Measurements from ENCODE around the gene ITGA2B. TPM values are rescaled to one million over a fixed set of nuclear protein-coding genes. Genes with fewer than 3 reads are reported as not detected.

Gene ITGA2B
- total and polyA plus RNA-seq, 4 donors, result 0.22 to 23.8 (median 0.31) TPM

DNA sequence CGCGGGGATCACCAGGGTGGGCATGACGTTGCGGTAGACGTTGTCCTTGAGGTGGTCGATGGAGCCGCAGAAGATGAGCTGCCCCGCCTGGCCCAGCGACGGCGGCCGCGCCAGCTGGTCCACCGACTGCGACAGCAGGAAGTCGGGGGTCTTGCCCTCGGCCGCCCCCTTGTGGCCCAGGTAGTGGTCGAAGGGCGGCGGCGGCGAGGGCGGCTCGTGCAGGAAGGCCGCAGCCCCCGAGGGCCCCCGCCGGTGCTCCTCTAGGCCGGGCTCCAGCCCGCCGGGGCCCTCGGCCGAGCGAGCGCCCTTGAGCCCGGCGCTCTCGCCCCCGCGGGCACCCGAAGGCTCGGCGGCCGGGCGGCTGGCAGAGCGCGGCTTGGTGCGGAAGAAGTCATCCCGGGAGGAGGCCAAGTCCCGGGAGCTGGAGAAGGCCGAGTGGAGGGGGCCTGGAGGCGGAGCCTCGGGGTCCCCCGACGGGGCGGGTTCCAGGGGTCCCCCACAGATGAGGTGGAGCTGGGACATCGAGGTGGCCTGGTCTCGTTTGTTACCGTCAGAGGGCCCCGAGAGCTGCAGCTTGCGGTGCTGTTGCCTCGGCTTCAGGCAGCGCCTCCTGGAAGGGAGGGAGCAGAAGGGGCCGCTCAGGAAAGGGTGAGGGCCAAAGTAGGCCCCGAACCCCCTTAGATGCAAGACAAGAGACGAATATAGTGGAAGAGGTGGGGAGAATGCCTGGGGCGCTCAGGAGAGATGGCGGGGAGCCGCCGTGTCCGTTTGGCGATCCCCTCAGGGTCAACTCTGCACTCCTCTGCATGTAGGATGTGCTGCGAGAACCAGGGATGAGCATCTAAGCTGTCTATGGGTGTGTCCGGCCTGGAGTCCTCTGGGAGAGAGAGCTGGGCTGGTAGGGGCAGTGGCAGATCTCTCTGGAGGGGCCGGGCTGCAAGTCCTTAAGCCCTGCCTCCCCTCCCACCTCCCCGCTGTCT, 34.6 kb downstream of the ITGA2B start:
- Histone ChIP-seq H3K27me3 (ENCODE audit: control insufficient read depth in 4 of 4, insufficient read depth in 4 of 4, low read length in 3 of 4) (no peaks in the 10 kb centered on the region), H3K27ac (ENCODE audit: low read depth in 1 of 2, low read length in 2 of 2) (no peak overlapping the region), H3K9ac (ENCODE audit: low read depth in 1 of 2, low read length in 2 of 2) (no peak overlapping the region), H3K9me3 (ENCODE audit: control insufficient read depth in 4 of 4, low read length in 3 of 4) (no peaks in the 10 kb centered on the region), H3K4me1 (ENCODE audit: control insufficient read depth in 4 of 4, insufficient read depth in 4 of 4, low read length in 3 of 4) (peaks cover 0 to 5% (median 0%) of the 10 kb centered on the region in 4 donors), H3K4me3 (ENCODE audit: low read depth in 1 of 3, low read length in 3 of 3) (no peak overlapping the region), H3K36me3 (ENCODE audit: control insufficient read depth in 4 of 4, insufficient read depth in 3 of 4, low read depth in 1 of 4, low read length in 3 of 4) (peaks cover 4 to 26% (median 13%) of the 10 kb centered on the region in 4 donors)
- no peak for TF ChIP-seq RXRA (IDR thresholded peaks at IDR 0.05)
- peak in 1 of 2 donors; percentile 23 for TF ChIP-seq RAD21 (IDR thresholded peaks at IDR 0.05)
- WGBS, result 50% methylated on average over 77 of the region's 77 CpGs
- peak; percentile 62 for DNase-seq (ENCODE audit: low spot score)

DNA sequence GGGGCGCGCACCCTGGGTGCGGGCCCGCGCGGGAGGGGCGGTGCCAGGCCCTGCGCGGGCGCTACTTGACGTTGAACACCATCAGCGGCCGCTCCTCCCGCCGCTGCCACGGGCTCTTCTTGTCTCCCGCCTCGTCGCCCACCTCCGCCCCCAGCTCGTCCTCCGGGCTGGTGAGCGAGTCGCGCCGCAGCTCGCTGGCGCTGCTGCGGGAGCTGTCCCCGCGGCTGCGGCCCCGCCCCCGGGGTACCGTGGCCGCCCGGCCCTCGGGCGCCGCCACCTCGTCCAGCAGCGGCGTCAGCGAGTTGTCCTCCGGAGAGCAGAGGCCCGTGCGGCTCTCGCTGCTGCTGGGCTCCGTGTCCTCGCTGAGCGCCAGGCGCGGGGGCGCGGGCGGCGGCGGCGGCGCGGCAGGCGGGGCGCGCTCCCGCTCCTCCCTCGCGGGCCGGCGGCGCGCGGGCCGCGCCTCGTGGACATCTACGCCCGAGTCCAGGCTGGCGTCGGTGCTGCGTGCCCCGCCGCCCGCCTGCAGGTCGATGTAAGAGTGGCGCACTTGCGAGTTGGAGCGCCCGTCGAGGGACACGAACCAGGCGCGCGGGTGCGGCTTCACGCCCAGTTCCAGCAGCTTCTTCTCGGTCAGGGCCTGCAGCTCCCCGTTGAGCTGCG, 35.6 kb downstream of the ITGA2B start:
- H3K9me3 ChIP-seq (ENCODE audit: control insufficient read depth in 4 of 4, low read length in 3 of 4), result no peaks in the 10 kb centered on the region
- 36% methylated on average over 98 of the region's 98 CpGs for WGBS
- H3K9ac ChIP-seq (ENCODE audit: low read depth in 1 of 2, low read length in 2 of 2), result no peak overlapping the region
- H3K27ac ChIP-seq (ENCODE audit: low read depth in 1 of 2, low read length in 2 of 2), result no peak overlapping the region
- H3K4me1 ChIP-seq (ENCODE audit: control insufficient read depth in 4 of 4, insufficient read depth in 4 of 4, low read length in 3 of 4), result peaks cover 0 to 5% (median 0%) of the 10 kb centered on the region in 4 donors
- peak overlapping the region in 1 of 3 donors; percentile 42 for H3K4me3 ChIP-seq (ENCODE audit: low read depth in 1 of 3, low read length in 3 of 3)
- DNase-seq (ENCODE audit: low spot score), result no peak
- TF ChIP-seq FOXA2 (IDR thresholded peaks at IDR 0.05), result no peak
- TF ChIP-seq HNF4A (conservative IDR thresholded peaks at IDR 0.05), result no peak
- TF ChIP-seq HNF4G (IDR thresholded peaks at IDR 0.05), result no peak
- TF ChIP-seq TAF1 (conservative IDR thresholded peaks at IDR 0.05), result no peak
- no peak for TF ChIP-seq ATF3 (IDR thresholded peaks at IDR 0.05)
- no peak for TF ChIP-seq JUND (IDR thresholded peaks at IDR 0.05)
- TF ChIP-seq, protein P1, sequence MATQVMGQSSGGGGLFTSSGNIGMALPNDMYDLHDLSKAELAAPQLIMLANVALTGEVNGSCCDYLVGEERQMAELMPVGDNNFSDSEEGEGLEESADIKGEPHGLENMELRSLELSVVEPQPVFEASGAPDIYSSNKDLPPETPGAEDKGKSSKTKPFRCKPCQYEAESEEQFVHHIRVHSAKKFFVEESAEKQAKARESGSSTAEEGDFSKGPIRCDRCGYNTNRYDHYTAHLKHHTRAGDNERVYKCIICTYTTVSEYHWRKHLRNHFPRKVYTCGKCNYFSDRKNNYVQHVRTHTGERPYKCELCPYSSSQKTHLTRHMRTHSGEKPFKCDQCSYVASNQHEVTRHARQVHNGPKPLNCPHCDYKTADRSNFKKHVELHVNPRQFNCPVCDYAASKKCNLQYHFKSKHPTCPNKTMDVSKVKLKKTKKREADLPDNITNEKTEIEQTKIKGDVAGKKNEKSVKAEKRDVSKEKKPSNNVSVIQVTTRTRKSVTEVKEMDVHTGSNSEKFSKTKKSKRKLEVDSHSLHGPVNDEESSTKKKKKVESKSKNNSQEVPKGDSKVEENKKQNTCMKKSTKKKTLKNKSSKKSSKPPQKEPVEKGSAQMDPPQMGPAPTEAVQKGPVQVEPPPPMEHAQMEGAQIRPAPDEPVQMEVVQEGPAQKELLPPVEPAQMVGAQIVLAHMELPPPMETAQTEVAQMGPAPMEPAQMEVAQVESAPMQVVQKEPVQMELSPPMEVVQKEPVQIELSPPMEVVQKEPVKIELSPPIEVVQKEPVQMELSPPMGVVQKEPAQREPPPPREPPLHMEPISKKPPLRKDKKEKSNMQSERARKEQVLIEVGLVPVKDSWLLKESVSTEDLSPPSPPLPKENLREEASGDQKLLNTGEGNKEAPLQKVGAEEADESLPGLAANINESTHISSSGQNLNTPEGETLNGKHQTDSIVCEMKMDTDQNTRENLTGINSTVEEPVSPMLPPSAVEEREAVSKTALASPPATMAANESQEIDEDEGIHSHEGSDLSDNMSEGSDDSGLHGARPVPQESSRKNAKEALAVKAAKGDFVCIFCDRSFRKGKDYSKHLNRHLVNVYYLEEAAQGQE (IDR thresholded peaks at IDR 0.05), result no peak
- H3K36me3 ChIP-seq (ENCODE audit: control insufficient read depth in 4 of 4, insufficient read depth in 3 of 4, low read depth in 1 of 4, low read length in 3 of 4), result peaks cover 4 to 32% (median 15%) of the 10 kb centered on the region in 4 donors
- H3K27me3 ChIP-seq (ENCODE audit: control insufficient read depth in 4 of 4, insufficient read depth in 4 of 4, low read length in 3 of 4), result no peaks in the 10 kb centered on the region

- WGBS, result 68% methylated on average over 22 of the region's 22 CpGs
- H3K27ac ChIP-seq (ENCODE audit: low read depth in 1 of 2, low read length in 2 of 2), result no peak overlapping the region
- peaks cover 0 to 5% (median 0%) of the 10 kb centered on the region in 4 donors for H3K4me1 ChIP-seq (ENCODE audit: control insufficient read depth in 4 of 4, insufficient read depth in 4 of 4, low read length in 3 of 4)
- H3K9ac ChIP-seq (ENCODE audit: low read depth in 1 of 2, low read length in 2 of 2), result no peak overlapping the region
- DNase-seq (ENCODE audit: low spot score), result no peak
- H3K4me3 ChIP-seq (ENCODE audit: low read depth in 1 of 3, low read length in 3 of 3), result no peak overlapping the region
- peaks cover 4 to 32% (median 15%) of the 10 kb centered on the region in 4 donors for H3K36me3 ChIP-seq (ENCODE audit: control insufficient read depth in 4 of 4, insufficient read depth in 3 of 4, low read depth in 1 of 4, low read length in 3 of 4)
- H3K27me3 ChIP-seq (ENCODE audit: control insufficient read depth in 4 of 4, insufficient read depth in 4 of 4, low read length in 3 of 4), result no peaks in the 10 kb centered on the region
- H3K9me3 ChIP-seq (ENCODE audit: control insufficient read depth in 4 of 4, low read length in 3 of 4), result no peaks in the 10 kb centered on the region
- TF ChIP-seq ZBTB33 (IDR thresholded peaks at IDR 0.05) (no peak), MAX (IDR thresholded peaks at IDR 0.05) (no peak), FOXA2 (IDR thresholded peaks at IDR 0.05) (no peak), ATF3 (IDR thresholded peaks at IDR 0.05) (no peak)
- TF ChIP-seq, protein P1 (IDR thresholded peaks at IDR 0.05), result no peak
Measured at GRCh38 chr17:44352828-44353671, 36.4 kb downstream of the ITGA2B start.
